Caco-2 (cell line): Measurements from ENCODE around the gene SDK2. TPM values are rescaled to one million over a fixed set of nuclear protein-coding genes. Genes with fewer than 3 reads are reported as not detected.

Experiments used
- BruUV-seq: library from RNA; stranded (reverse); fragments of 400-500 nt; replicated peaks from 2 replicates; lab custom pipeline; 2021; lab: Mats Ljungman, UMichigan
- CTCF ChIA-PET: fragments of 300-600 bp; sonication (Branson Sonifier 250); formaldehyde crosslinking; loops from one replicate; lab custom pipeline; 2022; ENCODE audit warnings: antibody characterized with exemption; lab: Charles Lee
- POLR2A ChIA-PET: fragments of 300-600 bp; sonication (Branson Sonifier 250); formaldehyde crosslinking; loops from one replicate; lab custom pipeline; 2022; ENCODE audit warnings: antibody characterized with exemption; lab: Charles Lee
- DNase-seq, 2 experiments: peaks; one replicate each; pipeline versions ENCODE4 v3.0.0 to v3.0.0-alpha.2; 2020 to 2022
- H3K27me3 ChIP-seq: replicated peaks from 2 replicates; pipeline ENCODE4 v1.6.0; 2011; ENCODE audit warnings: low read length; ENCODE audit not compliant: control insufficient read depth, insufficient read depth
- H3K36me3 ChIP-seq: 2 replicates; pipeline ENCODE4 v1.5.1; 2011; ENCODE audit warnings: low read length; ENCODE audit not compliant: control insufficient read depth, insufficient read depth
- H3K4me1 ChIP-seq: fragments of 250-450 bp; sonication (Bioruptor Pico); 2 replicates; pipeline ENCODE4 v1.5.1; 2020; ENCODE audit warnings: mild to moderate bottlenecking
- H3K4me3 ChIP-seq: 2 replicates; pipeline ENCODE4 v1.5.1; 2011; ENCODE audit warnings: low read depth, mild to moderate bottlenecking, control low read depth, low read length
- H3K9me3 ChIP-seq: fragments of 250-450 bp; sonication (Bioruptor Pico); 2 replicates; pipeline ENCODE4 v1.5.1; 2020; ENCODE audit warnings: mild to moderate bottlenecking, moderate library complexity
- H3K27ac Mint-ChIP-seq: one replicate; pipeline ENCODE4 v1.8.0; 2022; ENCODE audit warnings: mixed read lengths; ENCODE audit not compliant: unreplicated experiment
- H3K27me3 Mint-ChIP-seq: one replicate; pipeline ENCODE4 v1.8.0; 2022; ENCODE audit warnings: mixed read lengths; ENCODE audit not compliant: insufficient read depth, unreplicated experiment
- H3K36me3 Mint-ChIP-seq: one replicate; pipeline ENCODE4 v1.8.0; 2022; ENCODE audit warnings: mild to moderate bottlenecking, mixed read lengths; ENCODE audit not compliant: insufficient read depth, unreplicated experiment
- H3K4me1 Mint-ChIP-seq: one replicate; pipeline ENCODE4 v1.8.0; 2022; ENCODE audit warnings: low read depth, mixed read lengths; ENCODE audit not compliant: unreplicated experiment
- H3K4me3 Mint-ChIP-seq: one replicate; pipeline ENCODE4 v1.8.0; 2022; ENCODE audit warnings: mild to moderate bottlenecking, moderate library complexity, mixed read lengths; ENCODE audit not compliant: unreplicated experiment
- H3K9me3 Mint-ChIP-seq: one replicate; pipeline ENCODE4 v1.8.0; 2022; ENCODE audit warnings: mixed read lengths; ENCODE audit not compliant: unreplicated experiment
- intact Hi-C: fragments of 100-400 bp; cut with micrococcal nuclease; formaldehyde crosslinking; loops from one replicate; pipeline ENCODE4 v1.10.0; 2022; ENCODE audit not compliant: unreplicated experiment
- total RNA-seq: library from RNA; stranded (reverse); gene quantifications from 2 replicates; pipeline ENCODE4 v1.2.3, GENCODE V29; 2022
- TF ChIP-seq, protein P1 (sequence below), 2 experiments: fragments of 200-600 bp in 1 of 2; IDR thresholded peaks; 1 replicate in 1 of 2; 2 replicates in 1 of 2; pipeline versions ENCODE4 v1.5.1 to v1.8.0; 2011 to 2022; ENCODE audit warnings: antibody characterized with exemption in 1 of 2, control low read depth in 1 of 2, inconsistent platforms in 1 of 2, low read depth in 1 of 2, low read length in 1 of 2, mild to moderate bottlenecking in 1 of 2, moderate library complexity in 1 of 2; ENCODE audit not compliant: insufficient read depth in 1 of 2, severe bottlenecking in 1 of 2, unreplicated experiment in 1 of 2

SDK2 gene
- total RNA-seq, 1 experiment from 2014 or later, result 0.09 TPM

DNA sequence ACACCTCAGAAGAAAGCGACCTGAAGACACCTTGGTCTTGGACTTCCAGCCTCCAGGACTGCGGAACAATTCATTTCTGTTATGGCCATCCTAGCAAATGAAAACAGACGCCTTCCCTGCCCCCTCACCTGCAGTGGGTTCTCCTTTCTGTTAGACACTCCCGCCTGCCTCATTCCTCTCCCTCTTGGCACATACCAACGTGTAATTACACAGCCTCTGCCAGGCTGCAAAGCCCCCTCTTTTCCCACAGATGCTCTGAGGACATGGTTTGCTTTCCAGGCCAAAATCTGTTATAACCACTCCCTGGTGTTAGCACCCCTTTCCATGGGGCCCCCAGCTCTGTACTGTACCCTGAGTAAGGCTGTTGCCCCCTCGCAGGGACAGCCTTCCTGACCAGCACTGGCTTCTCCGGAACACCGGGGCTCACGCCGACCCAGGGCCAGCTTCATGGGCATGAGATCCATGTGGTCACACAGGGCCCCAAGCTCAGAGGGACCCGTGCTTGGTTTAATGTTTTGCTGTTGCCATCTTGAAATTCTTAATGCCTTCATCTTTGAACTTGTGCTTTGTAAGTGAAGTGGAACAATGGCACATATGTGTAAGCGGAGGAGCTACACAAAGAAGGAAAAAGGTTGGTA, 64.1 kb downstream of the SDK2 start:
- H3K4me3 ChIP-seq, result no peak overlapping the region
- H3K27me3 Mint-ChIP-seq, result peaks cover 31% of the 10 kb centered on the region
- H3K27me3 ChIP-seq, result no peaks in the 10 kb centered on the region; the same call in none of the 2 replicates
- H3K9me3 Mint-ChIP-seq, result no peaks in the 10 kb centered on the region
- no peaks in the 10 kb centered on the region for H3K9me3 ChIP-seq
- no peaks in the 10 kb centered on the region for H3K36me3 Mint-ChIP-seq
- H3K27ac Mint-ChIP-seq, result no peak overlapping the region
- H3K4me3 Mint-ChIP-seq, result no peak overlapping the region
- no peaks in the 10 kb centered on the region for H3K4me1 ChIP-seq
- TF ChIP-seq, protein P1, sequence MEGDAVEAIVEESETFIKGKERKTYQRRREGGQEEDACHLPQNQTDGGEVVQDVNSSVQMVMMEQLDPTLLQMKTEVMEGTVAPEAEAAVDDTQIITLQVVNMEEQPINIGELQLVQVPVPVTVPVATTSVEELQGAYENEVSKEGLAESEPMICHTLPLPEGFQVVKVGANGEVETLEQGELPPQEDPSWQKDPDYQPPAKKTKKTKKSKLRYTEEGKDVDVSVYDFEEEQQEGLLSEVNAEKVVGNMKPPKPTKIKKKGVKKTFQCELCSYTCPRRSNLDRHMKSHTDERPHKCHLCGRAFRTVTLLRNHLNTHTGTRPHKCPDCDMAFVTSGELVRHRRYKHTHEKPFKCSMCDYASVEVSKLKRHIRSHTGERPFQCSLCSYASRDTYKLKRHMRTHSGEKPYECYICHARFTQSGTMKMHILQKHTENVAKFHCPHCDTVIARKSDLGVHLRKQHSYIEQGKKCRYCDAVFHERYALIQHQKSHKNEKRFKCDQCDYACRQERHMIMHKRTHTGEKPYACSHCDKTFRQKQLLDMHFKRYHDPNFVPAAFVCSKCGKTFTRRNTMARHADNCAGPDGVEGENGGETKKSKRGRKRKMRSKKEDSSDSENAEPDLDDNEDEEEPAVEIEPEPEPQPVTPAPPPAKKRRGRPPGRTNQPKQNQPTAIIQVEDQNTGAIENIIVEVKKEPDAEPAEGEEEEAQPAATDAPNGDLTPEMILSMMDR (IDR thresholded peaks at IDR 0.05; ENCODE audit: insufficient read depth in 1 of 2, low read depth in 1 of 2, low read length in 1 of 2, severe bottlenecking in 1 of 2, unreplicated experiment in 1 of 2), result no peak
- no peaks in the 10 kb centered on the region for H3K36me3 ChIP-seq
- no peaks in the 10 kb centered on the region for H3K4me1 Mint-ChIP-seq
- no TSS peak for BruUV-seq
- ChIA-PET CTCF (no interaction called here), POLR2A (no interaction called here)
- DNase-seq, result no peak
- intact Hi-C loops, result no loop called here

DNA sequence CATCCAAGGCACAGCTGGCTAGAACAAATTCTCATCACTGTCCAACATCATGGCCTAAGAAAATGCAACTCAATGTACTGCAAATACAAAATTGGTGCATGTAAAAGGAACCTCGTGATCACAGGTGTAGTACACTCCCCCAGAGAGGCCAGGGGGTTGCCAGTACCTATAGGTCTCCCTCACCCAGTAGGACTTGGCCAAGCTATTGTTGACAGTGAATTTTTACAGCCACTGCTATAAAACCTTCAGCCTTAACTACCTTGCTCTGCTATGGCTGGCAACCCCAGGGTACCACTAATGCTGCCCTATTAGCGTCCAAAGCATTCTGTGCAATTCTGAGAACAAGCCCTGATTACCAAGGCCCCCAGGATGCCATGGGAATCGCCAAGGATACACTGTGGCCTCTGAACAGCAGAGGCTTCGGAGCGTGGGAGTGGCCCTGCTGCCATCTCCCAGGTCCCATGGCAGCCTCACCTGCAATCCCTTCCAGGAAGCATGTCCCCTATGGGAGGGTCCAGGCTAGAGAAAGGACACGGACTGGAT, 67.6 kb downstream of the SDK2 start:
- CTCF ChIA-PET, result no interaction called here
- H3K27me3 Mint-ChIP-seq, result peaks cover 34% of the 10 kb centered on the region

DNA sequence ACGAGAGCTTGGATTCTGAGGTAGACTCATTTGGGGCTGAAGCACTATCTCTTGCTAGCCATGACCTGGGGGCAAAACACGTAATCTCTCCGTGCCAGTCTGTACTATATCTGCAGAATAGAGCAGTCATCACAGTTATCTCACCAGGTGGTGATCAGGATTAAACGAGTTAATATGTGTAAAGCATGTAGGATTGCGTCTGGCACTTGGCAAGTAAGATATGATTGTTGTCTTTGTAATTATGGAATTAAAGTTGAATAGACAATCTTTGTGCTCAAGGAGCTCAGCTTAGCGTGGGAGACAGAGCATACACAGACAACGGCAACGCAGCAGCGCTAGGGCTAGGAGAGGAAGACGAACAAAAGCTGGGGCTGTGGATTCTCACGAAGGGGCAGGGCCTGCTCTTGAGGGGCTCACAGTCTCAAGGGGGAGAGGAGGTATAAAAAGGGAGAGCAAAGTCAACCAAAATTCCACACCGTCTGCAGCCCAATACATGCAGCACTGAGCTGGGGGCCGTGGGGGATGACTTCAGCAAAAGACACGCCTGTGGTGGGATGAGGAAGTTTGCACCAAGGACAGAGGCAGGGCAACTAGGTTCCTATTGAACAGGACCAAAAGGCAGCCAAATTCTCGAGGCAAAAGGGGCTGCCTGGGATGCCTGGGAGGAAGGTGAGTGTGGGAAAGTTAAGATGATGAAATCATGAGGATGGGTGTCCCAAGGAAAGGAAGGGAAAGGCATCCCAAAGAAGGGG, 68.6 kb downstream of the SDK2 start:
- H3K4me1 Mint-ChIP-seq, result no peaks in the 10 kb centered on the region
- no peaks in the 10 kb centered on the region for H3K36me3 ChIP-seq
- DNase-seq, result no peak
- no peak overlapping the region for H3K27ac Mint-ChIP-seq
- H3K4me3 ChIP-seq, result no peak overlapping the region
- no peak overlapping the region for H3K4me3 Mint-ChIP-seq
- no peaks in the 10 kb centered on the region for H3K9me3 ChIP-seq
- ChIA-PET CTCF (no interaction called here), POLR2A (no interaction called here)
- H3K36me3 Mint-ChIP-seq, result no peaks in the 10 kb centered on the region
- H3K27me3 Mint-ChIP-seq, result peaks cover 35% of the 10 kb centered on the region
- TF ChIP-seq, protein P1 (IDR thresholded peaks at IDR 0.05; ENCODE audit: insufficient read depth in 1 of 2, low read depth in 1 of 2, low read length in 1 of 2, severe bottlenecking in 1 of 2, unreplicated experiment in 1 of 2), result no peak
- H3K27me3 ChIP-seq, result no peaks in the 10 kb centered on the region; the same call in 1 of the 2 replicates
- H3K9me3 Mint-ChIP-seq, result no peaks in the 10 kb centered on the region
- intact Hi-C loops, result no loop called here
- H3K4me1 ChIP-seq, result no peaks in the 10 kb centered on the region
- BruUV-seq, result no TSS peak

More for the DNA sequence above, 67.6 kb downstream of the SDK2 start:
- TF ChIP-seq, protein P1 (IDR thresholded peaks at IDR 0.05; ENCODE audit: insufficient read depth in 1 of 2, low read depth in 1 of 2, low read length in 1 of 2, severe bottlenecking in 1 of 2, unreplicated experiment in 1 of 2), result no peak
- POLR2A ChIA-PET, result no interaction called here
- Mint-ChIP-seq H3K36me3 (no peaks in the 10 kb centered on the region), H3K4me3 (no peak overlapping the region), H3K9me3 (no peaks in the 10 kb centered on the region), H3K27ac (no peak overlapping the region), H3K4me1 (no peaks in the 10 kb centered on the region)
- intact Hi-C loops, result no loop called here
- DNase-seq, result no peak
- BruUV-seq, result no TSS peak
- Histone ChIP-seq H3K36me3 (no peaks in the 10 kb centered on the region), H3K4me1 (no peaks in the 10 kb centered on the region), H3K4me3 (no peak overlapping the region), H3K9me3 (no peaks in the 10 kb centered on the region), H3K27me3 (no peaks in the 10 kb centered on the region; the same call in 1 of the 2 replicates)
